Uterus (tissue), 2 donors: ENCODE results near the gene FSIP1.

Experiments
- POLR2A ChIP-seq, 2 donors: fragments of 450-650 bp; IDR thresholded peaks; one replicate each; pipeline ENCODE4 v1.6.1; 2016; ENCODE audit warnings: antibody characterized with exemption in 2 of 2, mild to moderate bottlenecking in 1 of 2, moderate library complexity in 1 of 2
- TF ChIP-seq, protein P1 (sequence below), 4 experiments: fragments of 200-600 bp in 2 of 4; fragments of 450-650 bp in 2 of 4; sonication (generic) in 2 of 4; IDR thresholded peaks; one replicate each; pipeline ENCODE4 v1.5.1; 2016 to 2019; ENCODE audit warnings: antibody characterized with exemption in 4 of 4, mild to moderate bottlenecking in 2 of 4, moderate library complexity in 1 of 4

- no peak for TF ChIP-seq POLR2A (IDR thresholded peaks at IDR 0.05)
- TF ChIP-seq, protein P1, sequence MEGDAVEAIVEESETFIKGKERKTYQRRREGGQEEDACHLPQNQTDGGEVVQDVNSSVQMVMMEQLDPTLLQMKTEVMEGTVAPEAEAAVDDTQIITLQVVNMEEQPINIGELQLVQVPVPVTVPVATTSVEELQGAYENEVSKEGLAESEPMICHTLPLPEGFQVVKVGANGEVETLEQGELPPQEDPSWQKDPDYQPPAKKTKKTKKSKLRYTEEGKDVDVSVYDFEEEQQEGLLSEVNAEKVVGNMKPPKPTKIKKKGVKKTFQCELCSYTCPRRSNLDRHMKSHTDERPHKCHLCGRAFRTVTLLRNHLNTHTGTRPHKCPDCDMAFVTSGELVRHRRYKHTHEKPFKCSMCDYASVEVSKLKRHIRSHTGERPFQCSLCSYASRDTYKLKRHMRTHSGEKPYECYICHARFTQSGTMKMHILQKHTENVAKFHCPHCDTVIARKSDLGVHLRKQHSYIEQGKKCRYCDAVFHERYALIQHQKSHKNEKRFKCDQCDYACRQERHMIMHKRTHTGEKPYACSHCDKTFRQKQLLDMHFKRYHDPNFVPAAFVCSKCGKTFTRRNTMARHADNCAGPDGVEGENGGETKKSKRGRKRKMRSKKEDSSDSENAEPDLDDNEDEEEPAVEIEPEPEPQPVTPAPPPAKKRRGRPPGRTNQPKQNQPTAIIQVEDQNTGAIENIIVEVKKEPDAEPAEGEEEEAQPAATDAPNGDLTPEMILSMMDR (IDR thresholded peaks at IDR 0.05), result no peak
These were observed 37.2 kb downstream of the FSIP1 start for GRCh38 chr15:39745415-39745814.
